Lung microvascular endothelial cell (primary cell): Measurements from ENCODE around the gene CERK. TPM values are rescaled to one million over a fixed set of nuclear protein-coding genes. Genes with fewer than 3 reads are reported as not detected.

Source experiments
- DNase-seq, 2 donors: peaks; one replicate each; pipeline versions ENCODE4 v3.0.0 to v3.0.0-alpha.2; 2010; ENCODE audit warnings: low read depth in 2 of 2
- total RNA-seq: library from RNA; depleted of rRNA; stranded (reverse); fragments of >200 nt; gene quantifications from 2 replicates; pipeline ENCODE4 v1.2.1, GENCODE V29; 2014

CERK gene
- total RNA-seq, 1 donor from 2014 or later: 128 TPM

DNA sequence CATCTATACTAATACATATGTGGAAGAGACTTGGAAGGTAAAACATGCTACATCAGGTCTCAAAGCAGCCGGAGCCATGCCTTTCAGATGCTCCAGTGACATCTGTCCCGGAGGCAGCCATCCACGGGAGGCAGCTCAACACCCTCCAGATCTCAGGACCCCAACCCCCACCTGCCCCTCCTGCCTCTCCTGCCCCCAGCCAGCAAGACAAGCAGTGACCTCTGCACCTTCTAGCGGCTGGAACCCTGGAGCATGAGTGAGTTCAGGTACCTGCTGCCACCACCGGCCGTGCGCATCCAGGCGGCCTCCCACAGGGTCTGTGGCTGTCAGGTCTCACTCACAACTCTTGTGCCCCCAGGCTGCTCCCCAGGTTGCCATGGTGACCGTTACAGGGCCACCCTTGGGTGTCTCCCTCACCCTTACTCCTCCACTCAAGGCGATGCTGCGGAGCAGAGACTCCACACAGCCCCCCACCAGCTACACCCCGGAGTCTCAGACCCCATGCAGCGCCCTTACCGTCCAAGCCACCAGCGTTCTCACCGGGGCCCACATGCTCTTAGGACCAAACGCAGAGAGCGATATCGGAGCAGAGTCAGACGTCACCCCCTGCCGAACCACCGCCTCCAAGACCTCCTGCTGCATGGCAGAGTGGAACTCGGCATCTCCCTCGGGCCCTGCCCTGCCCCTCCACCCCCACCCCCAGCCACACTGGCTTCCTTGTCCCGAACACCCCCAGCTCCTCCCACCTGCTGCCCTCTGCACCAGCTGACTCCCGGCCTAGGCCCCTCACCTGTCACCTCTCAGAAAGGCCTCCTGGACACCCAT is 34.7 kb downstream of the CERK start:
- DNase-seq: no peak

DNA sequence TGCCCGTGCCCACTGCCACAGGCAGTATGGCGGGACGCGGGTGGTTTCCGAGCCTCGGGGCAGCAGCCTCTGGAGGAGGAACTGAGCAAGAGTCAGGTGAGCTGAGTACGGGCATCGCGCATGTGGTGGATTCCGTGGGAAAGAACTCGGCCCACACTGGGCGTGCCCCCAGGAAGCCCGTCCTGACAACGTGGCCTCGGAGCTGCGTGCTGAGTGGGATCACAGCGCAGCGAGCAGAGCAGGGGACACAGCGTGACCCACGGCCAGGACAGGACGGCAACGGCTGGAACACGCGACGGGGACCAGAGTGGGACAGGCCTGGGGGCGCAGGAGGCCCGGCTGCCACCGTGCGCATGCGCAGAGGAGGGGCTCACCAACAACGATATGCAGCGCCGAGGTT is 36.8 kb downstream of the CERK start:
- no peak for DNase-seq

DNA sequence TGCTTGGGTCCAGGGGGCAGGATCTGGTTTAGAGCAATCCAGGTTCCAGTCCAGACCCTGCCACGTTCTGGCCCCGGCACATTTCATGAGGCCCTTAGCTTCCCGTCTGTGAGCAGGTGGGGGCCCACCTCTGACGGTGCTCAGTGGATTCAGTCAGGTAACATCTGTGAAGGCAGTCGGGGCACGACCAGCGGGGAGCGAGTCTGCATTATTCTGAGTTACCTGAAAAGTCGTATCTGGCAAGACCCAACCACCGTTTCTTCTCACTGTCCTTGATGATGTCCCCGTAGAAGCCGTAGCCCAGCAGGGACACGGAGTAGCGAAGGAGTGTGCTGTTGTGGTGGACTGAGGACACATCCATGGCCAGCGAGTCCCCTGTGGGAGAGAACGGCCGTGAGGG is 39.0 kb downstream of the CERK start:
- DNase-seq: no peak

GRCh38 chr22:46697811-46698515 is 40.1 kb downstream of the CERK start:
- DNase-seq: no peak

- DNase-seq: no peak
These were observed 41.4 kb downstream of the CERK start for GRCh38 chr22:46696614-46697013.

DNA sequence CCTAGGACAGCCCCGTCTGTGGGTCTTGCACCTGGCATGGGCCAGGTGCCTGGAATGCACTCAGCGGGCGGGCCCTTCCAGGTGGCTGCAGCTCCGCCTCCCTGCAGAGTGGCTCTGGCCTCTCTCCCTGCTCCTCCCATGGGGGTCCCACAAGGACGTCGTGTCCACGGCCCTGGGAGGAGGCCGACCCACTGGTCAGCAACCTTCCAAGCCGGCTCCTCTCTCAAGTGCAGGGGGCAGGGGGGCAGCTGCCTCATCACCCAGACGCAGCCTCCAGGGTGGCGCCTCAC is 41.9 kb downstream of the CERK start:
- no peak for DNase-seq

DNA sequence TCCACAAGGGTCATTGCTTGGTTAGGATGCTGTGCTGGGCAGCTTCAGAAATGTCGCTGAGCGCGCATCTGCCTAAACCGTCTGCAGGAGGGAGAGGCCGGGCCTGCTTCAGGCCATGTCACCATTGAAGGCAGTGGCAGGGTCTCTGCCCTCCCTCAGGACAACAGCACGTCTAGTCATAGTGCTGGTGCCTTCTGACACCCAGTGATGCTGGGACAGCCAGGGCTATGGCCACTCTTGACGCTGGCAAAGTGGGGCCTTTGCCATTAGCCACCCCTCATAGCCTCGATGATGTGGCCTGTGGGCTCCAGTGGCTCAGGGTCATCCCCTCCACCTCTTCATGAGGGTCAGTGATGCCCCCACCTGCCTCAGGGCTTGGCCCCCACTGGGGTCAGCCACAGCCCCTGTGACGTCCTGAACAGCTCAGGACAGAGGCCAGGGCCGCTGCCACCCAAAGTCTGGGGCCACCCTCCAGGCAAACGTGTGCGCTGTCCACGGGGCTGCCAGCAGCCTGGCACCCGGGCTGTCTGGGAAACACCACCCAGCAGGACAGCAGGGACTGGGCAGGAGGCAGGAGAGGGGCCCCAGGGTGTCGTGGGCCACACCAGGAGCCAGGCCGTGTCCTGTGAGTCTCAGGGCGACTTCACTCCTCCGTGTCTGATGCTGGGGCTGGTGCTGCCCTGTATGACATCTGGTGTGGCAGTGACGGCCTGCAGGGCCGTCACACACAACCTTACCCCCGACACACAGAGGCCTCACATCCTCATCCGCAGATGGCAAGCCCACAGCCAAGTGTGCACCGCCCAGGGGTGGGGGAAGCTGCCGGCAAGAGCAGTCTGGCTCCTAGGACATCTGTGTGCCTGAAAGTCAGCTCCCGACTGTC is 42.5 kb downstream of the CERK start:
- DNase-seq: no peak

GRCh38 chr22:46694416-46695170 is 43.5 kb downstream of the CERK start:
- no peak for DNase-seq

DNA sequence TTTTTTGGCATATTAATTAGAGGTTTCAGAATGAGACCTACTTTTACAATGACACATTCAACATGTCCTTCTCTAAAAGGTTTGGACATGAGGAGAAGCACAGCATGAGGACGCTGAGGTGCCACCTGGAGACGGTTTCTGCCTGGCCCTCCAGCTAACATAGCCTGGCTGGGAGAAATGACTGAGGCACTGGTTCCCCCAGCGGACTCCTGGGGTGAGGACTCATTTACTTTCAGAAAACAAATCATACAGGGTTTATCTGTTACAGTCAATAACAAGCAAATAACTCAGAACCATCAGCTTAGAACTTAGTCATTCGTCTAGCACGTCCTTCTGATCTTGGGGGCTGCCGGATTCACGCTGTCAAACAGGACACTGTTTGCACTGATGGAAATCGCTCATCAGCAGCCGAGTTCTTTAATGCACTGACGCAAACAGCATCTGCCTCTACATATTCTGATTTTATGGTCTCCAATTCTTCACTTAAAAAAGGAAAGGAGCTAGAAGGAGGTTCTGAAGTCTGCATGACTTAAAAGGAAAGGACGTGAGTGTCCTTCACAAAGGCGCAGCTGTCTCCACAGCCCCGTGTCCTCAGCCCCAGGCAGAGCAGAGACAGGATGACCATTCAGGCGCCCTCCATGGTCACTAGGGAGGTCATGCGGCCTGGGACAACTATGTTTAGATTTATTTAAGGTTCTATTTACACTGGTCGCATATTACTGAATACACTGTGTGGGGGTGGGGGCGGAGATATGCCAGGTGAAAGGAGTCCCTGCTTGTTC is 44.2 kb downstream of the CERK start:
- DNase-seq: no peak

GRCh38 chr22:46691571-46691970 is 46.5 kb downstream of the CERK start:
- no peak for DNase-seq

GRCh38 chr22:46690146-46690545 is 47.9 kb downstream of the CERK start:
- DNase-seq: no peak

DNA sequence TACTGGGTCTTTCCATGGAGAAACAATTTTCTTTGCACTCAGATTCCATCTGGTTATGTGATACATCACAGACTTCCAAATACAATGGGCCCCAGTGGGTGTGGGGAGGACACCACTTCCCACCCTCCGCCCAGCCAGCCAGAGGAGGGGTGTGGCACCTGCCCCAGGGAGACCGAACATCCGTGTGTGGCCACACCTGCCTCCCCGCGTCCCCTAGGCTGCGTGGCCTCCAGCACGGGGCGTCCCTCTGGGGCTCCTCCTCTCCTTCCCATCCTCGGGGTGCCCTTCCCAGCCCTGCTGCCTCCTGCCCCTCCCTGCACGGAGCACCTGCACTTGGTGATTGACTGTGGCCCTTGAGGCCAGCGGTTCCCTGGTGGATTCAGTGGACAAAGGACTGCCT is 49.1 kb downstream of the CERK start:
- DNase-seq: no peak

- DNase-seq: no peak
These were observed 50.6 kb downstream of the CERK start for GRCh38 chr22:46687460-46687859.

DNA sequence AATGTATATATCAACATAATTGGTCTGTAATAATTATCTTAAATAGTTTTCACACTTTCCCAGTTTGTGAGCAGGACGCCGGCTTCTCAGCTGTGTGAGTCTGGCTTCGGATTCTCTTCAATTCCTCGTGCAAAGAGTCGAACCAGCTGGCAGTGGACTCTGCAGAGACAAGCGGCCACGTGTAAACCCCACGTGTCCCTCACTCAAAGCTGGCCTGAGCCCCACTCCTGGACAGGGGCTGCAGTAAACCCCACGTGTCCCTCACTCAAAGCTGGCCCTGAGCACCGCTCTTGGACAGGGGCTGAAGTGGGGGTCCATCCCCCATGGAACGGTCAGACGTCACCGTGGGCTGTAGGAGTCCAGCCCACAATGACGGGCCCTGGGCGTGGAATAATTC is 51.0 kb downstream of the CERK start:
- no peak for DNase-seq

DNA sequence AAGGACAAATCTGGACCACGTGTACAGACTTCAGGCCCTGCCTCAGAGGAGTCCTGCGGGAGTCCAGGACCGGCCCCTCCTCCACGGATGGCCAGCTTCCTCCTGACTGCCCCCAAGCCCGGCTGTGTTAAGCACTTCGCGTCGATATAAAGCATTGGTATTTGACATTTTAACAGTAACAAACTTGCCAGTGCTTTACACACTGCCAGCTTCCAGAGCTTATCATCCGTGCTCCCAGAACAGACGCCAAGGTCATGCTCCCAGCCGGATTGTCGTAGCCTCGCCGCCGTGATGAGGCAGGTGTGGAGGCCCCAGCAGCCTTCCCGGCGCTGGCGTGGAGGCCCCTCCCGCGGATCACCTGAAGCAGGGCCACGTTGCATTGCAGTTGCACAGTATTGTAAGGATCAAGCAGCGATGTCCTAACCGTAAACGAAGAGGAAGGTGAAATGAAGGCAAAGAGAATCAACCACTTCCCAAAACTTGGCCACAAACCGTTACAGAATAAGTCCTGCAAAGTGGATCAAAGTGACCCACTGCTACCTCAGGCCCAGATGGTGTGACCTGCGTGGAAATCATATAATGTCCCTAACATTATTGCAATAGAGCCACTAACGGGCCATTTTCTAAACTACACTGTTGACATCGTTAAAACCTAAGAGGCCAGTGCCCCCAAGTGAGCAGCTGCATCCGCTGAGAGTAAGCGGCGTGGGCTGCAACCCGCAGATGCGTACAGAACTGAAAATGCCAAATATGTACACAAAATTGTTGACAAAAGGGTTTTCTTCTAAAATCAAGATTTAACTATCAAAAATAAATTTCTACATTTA is 51.6 kb downstream of the CERK start:
- DNase-seq: peak; percentile 25 to 85

GRCh38 chr22:46684706-46685105 is 53.3 kb downstream of the CERK start:
- no peak for DNase-seq

GRCh38 chr22:46682011-46682731 is 55.9 kb downstream of the CERK start:
- no peak for DNase-seq

GRCh38 chr22:46681010-46681409 is 57.0 kb downstream of the CERK start:
- DNase-seq: peak in 1 of 2 donors; percentile 37

DNA sequence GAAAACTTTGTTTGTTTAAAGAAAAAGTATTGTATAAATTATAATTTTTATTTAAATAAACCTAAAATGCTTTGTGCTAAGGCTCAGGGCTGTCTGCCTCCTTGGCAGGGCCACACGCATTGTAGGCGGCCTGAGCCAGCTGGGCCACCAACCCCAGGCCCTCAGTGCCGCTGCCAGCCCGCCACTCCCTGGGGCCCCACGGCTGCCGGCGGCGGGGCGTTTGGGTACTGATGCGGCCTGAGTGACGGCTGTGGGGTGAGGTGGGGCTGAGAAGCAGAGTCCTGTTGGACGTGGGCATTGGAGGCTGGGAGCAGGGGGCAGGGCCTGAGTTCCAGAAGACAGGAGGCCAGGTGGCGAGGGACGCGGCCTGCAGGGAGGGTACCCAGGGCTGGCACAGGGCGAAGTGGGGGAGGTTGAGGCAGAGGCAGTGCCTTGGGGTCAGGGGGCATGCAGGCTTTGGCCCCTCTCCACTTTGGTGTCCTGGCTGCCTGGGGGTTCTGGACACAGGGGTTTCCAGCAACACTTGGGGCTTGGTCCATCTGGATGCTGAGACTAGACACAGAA is 58.3 kb downstream of the CERK start:
- no peak for DNase-seq
